ENCODE data around the gene CCDC88C.

GRCh38 chr14:91311284-91311662 lies 106.3 kb downstream of the CCDC88C start:
- TF ChIP-seq CTCF (IDR thresholded peaks at IDR 0.05) (no peak), POLR2A (IDR thresholded peaks at IDR 0.05) (no peak), EP300 (IDR thresholded peaks at IDR 0.05) (no peak)

Measured in upper lobe of left lung (tissue), 4 donors.